NCI-H1417 treated with DMSO at 0.1 percent for 48 hours (cell line): ENCODE measurements around the gene ZDHHC3.

Experiments used
- DNase-seq: peaks from one replicate; lab custom pipeline; 2025; lab: John Stamatoyannopoulos, UW

Gene ZDHHC3

GRCh38 chr3:44926921-44927320 is 49.1 kb downstream of the ZDHHC3 start:
- DNase-seq: no peak

- DNase-seq: no peak
These were observed 49.8 kb downstream of the ZDHHC3 start for GRCh38 chr3:44926172-44926571.

GRCh38 chr3:44924457-44925084 is 51.4 kb downstream of the ZDHHC3 start:
- no peak for DNase-seq

GRCh38 chr3:44923632-44924456 is 52.1 kb downstream of the ZDHHC3 start:
- no peak for DNase-seq

GRCh38 chr3:44920081-44920480 is 55.9 kb downstream of the ZDHHC3 start:
- DNase-seq: no peak

- no peak for DNase-seq
These were observed 57.4 kb downstream of the ZDHHC3 start for GRCh38 chr3:44918581-44918980.

- no peak for DNase-seq
These were observed 57.9 kb downstream of the ZDHHC3 start for GRCh38 chr3:44918087-44918486.

- no peak for DNase-seq
These were observed 60.1 kb downstream of the ZDHHC3 start for GRCh38 chr3:44915702-44916438.

GRCh38 chr3:44914936-44915335 is 61.0 kb downstream of the ZDHHC3 start:
- no peak for DNase-seq

- no peak for DNase-seq
These were observed 62.0 kb downstream of the ZDHHC3 start for GRCh38 chr3:44913868-44914468.

- DNase-seq: no peak
These were observed 65.3 kb downstream of the ZDHHC3 start for GRCh38 chr3:44910693-44911092.

- DNase-seq: no peak
These were observed 66.9 kb downstream of the ZDHHC3 start for GRCh38 chr3:44909063-44909462.

GRCh38 chr3:44907612-44908011 is 68.4 kb downstream of the ZDHHC3 start:
- DNase-seq: no peak

GRCh38 chr3:44906997-44907396 is 69.0 kb downstream of the ZDHHC3 start:
- DNase-seq: no peak

- no peak for DNase-seq
These were observed 70.4 kb downstream of the ZDHHC3 start for GRCh38 chr3:44905446-44906157.

GRCh38 chr3:44903751-44904150 is 72.2 kb downstream of the ZDHHC3 start:
- DNase-seq: no peak

- DNase-seq: no peak
These were observed 72.7 kb downstream of the ZDHHC3 start for GRCh38 chr3:44903314-44903713.

GRCh38 chr3:44902628-44903027 is 73.3 kb downstream of the ZDHHC3 start:
- no peak for DNase-seq

GRCh38 chr3:44899683-44900367 is 76.1 kb downstream of the ZDHHC3 start:
- no peak for DNase-seq

- no peak for DNase-seq
These were observed 79.5 kb downstream of the ZDHHC3 start for GRCh38 chr3:44896440-44896839.

- no peak for DNase-seq
These were observed 81.5 kb downstream of the ZDHHC3 start for GRCh38 chr3:44894485-44894884.
